Naive thymus-derived CD4-positive, alpha-beta T cell (primary cell): ENCODE data around the gene JMJD1C. TPM values are rescaled to one million over a fixed set of nuclear protein-coding genes. Genes with fewer than 3 reads are reported as not detected.
"Not testable (repeated sequence)": the region's sequence is repeated elsewhere in the genome, so short reads cannot be mapped to it uniquely, and the experiment has no call there.

Experiments used
- ATAC-seq: fragments of 150-1000 bp; cut with Tn5 transposase; 2 replicates; pipeline ENCODE4 v1.10.0; 2021; ENCODE audit warnings: mild to moderate bottlenecking, moderate library complexity
- CTCF ChIA-PET: fragments of 350-600 bp; sonication (Branson Sonifier 250); formaldehyde crosslinking; loops from one replicate; lab custom pipeline; 2021; ENCODE audit warnings: antibody characterized with exemption; lab: Charles Lee
- POLR2A ChIA-PET: fragments of 350-600 bp; sonication (Branson Sonifier 250); formaldehyde crosslinking; loops from one replicate; lab custom pipeline; 2021; ENCODE audit warnings: antibody characterized with exemption, inconsistent platforms; lab: Charles Lee
- DNase-seq, 9 donors: peaks; one replicate each; pipeline versions ENCODE4 v3.0.0 to v3.0.0-alpha.2; 2020 to 2022; ENCODE audit warnings: mixed read lengths in 1 of 9
- H3K27ac ChIP-seq: one replicate; pipeline ENCODE4 v1.7.0; 2013; ENCODE audit warnings: mild to moderate bottlenecking, low read depth, low read length, moderate library complexity
- H3K27me3 ChIP-seq, 2 donors: one replicate each; pipeline ENCODE4 v1.7.0; 2013; ENCODE audit warnings: low read length in 2 of 2, mild to moderate bottlenecking in 2 of 2, moderate library complexity in 2 of 2; ENCODE audit not compliant: control insufficient read depth in 2 of 2, insufficient read depth in 2 of 2
- H3K36me3 ChIP-seq, 3 experiments: 1 replicate in 2 of 3; 2 replicates in 1 of 3; pipeline ENCODE4 v1.7.0; 2013; ENCODE audit warnings: low read length in 3 of 3, mild to moderate bottlenecking in 3 of 3, moderate library complexity in 1 of 3; ENCODE audit not compliant: insufficient read depth in 3 of 3, control insufficient read depth in 2 of 3
- H3K4me1 ChIP-seq, 2 donors: one replicate each; pipeline ENCODE4 v1.7.0; 2013; ENCODE audit warnings: low read length in 2 of 2, mild to moderate bottlenecking in 2 of 2, moderate library complexity in 1 of 2; ENCODE audit not compliant: control insufficient read depth in 2 of 2, insufficient read depth in 2 of 2
- H3K4me3 ChIP-seq: 2 replicates; pipeline ENCODE4 v1.7.0; 2013; ENCODE audit warnings: mild to moderate bottlenecking, low read length
- H3K9me3 ChIP-seq, 3 experiments: 1 replicate in 2 of 3; 2 replicates in 1 of 3; pipeline ENCODE4 v1.7.0; 2013; ENCODE audit warnings: low read length in 3 of 3; ENCODE audit not compliant: control insufficient read depth in 2 of 3
- H3K27ac Mint-ChIP-seq, 9 donors: one replicate each; pipeline ENCODE4 v1.8.0; 2020 to 2022; ENCODE audit warnings: mixed read lengths in 9 of 9, mild to moderate bottlenecking in 8 of 9, moderate library complexity in 5 of 9, inconsistent platforms in 2 of 9
- H3K27me3 Mint-ChIP-seq, 5 donors: one replicate each; pipeline ENCODE4 v1.8.0; 2021 to 2022; ENCODE audit warnings: mixed read lengths in 5 of 5, mild to moderate bottlenecking in 1 of 5
- H3K36me3 Mint-ChIP-seq, 5 donors: one replicate each; pipeline ENCODE4 v1.8.0; 2020 to 2022; ENCODE audit warnings: mixed read lengths in 5 of 5, mild to moderate bottlenecking in 3 of 5, inconsistent platforms in 1 of 5
- H3K4me1 Mint-ChIP-seq, 7 donors: one replicate each; pipeline ENCODE4 v1.8.0; 2020 to 2022; ENCODE audit warnings: mixed read lengths in 7 of 7, mild to moderate bottlenecking in 3 of 7, inconsistent platforms in 1 of 7
- H3K4me3 Mint-ChIP-seq, 10 donors: one replicate each; pipeline ENCODE4 v1.8.0; 2020 to 2022; ENCODE audit warnings: mild to moderate bottlenecking in 10 of 10, mixed read lengths in 10 of 10, moderate library complexity in 6 of 10, inconsistent platforms in 2 of 10
- H3K9me3 Mint-ChIP-seq, 11 donors: one replicate each; pipeline ENCODE4 v1.8.0; 2020 to 2022; ENCODE audit warnings: mixed read lengths in 11 of 11, mild to moderate bottlenecking in 4 of 11, inconsistent platforms in 1 of 11, moderate library complexity in 1 of 11
- intact Hi-C, 2 donors: fragments of 100-400 bp; cut with micrococcal nuclease; formaldehyde crosslinking; loops; one replicate each; pipeline ENCODE4 v1.15.1; 2023
- polyA plus RNA-seq, 2 donors: library from polyadenylated mRNA; unstranded; fragments of 300-500 nt; fragmentation: Illumina TruSeq; gene quantifications; one replicate each; pipeline ENCODE4 v1.2.3, GENCODE V29; 2021
- total RNA-seq, 6 experiments: library from RNA in 5 of 6; stranded (reverse) in 5 of 6; gene quantifications; 1 replicate in 5 of 6; 2 replicates in 1 of 6; pipeline ENCODE4 v1.2.3 and lab custom pipeline; 2021 to 2026

Gene JMJD1C
- total and polyA plus RNA-seq, 7 experiments from 2014 or later = 59.0 to 331 (median 120) TPM

GRCh38 chr10:63377305-63377661, 88.5 kb downstream of the JMJD1C start:
- DNase-seq = not testable (repeated sequence)
- peaks cover 10 to 32% (median 21%) of the 10 kb centered on the region in 7 donors for H3K4me1 Mint-ChIP-seq

DNA sequence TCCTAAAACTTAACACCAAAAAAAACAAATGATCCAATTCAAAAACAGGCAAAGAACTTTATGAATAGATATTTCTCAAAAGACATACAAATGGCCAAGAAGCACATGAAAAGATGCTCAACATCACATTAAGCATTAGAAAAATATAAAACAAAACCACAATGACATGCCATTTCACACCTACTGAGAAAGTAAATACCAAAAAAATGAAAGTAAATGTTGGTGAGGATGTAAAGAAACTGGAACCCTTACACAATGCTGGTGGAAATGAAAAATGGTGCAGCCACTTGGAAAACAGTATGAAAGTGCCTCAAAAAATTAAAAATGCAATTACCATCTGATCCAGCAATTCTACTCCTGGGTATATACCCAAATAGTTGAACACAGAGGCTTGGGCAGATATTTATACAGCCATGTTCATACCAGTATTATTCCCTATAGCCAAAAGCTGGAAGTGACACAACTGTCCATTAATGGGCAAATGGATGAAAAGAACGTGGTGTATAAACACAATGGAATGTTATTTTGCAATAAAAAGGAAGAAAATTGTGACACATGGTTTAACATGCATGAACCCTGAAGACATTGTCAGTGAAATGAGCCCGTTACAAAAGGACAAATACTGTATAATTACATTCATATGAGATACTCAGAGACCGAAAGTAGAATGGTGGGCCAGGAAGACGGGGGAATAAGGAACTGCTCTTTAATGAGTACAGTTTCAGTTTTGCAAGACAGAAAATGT, 89.0 kb downstream of the JMJD1C start:
- H3K4me1 ChIP-seq = peaks cover 0 to 12% of the 10 kb centered on the region in 2 donors
- peaks cover 0 to 3% (median 0%) of the 10 kb centered on the region in 3 experiments for H3K36me3 ChIP-seq
- ChIA-PET CTCF (no interaction called here), POLR2A (no interaction called here)
- H3K9me3 Mint-ChIP-seq = no peaks in the 10 kb centered on the region
- DNase-seq (no peak), ATAC-seq (peak; percentile 40)
- H3K4me1 Mint-ChIP-seq = peaks cover 10 to 32% (median 21%) of the 10 kb centered on the region in 7 donors
- H3K4me3 Mint-ChIP-seq = no peak overlapping the region
- no peak overlapping the region for H3K4me3 ChIP-seq
- H3K27ac ChIP-seq = no peak overlapping the region
- intact Hi-C loops = no loop called here
- no peaks in the 10 kb centered on the region for H3K27me3 ChIP-seq
- H3K36me3 Mint-ChIP-seq = peaks cover 4 to 26% (median 23%) of the 10 kb centered on the region in 5 donors
- H3K27me3 Mint-ChIP-seq = no peaks in the 10 kb centered on the region
- H3K27ac Mint-ChIP-seq = peak overlapping the region in 1 of 9 donors; percentile 58
- no peaks in the 10 kb centered on the region for H3K9me3 ChIP-seq

More at GRCh38 chr10:63377305-63377661, 88.5 kb downstream of the JMJD1C start:
- H3K9me3 ChIP-seq, intact Hi-C loops, H3K4me3 ChIP-seq, CTCF ChIA-PET, H3K27ac ChIP-seq, H3K36me3 ChIP-seq, ATAC-seq, H3K9me3 Mint-ChIP-seq, H3K4me3 Mint-ChIP-seq, H3K27me3 ChIP-seq, POLR2A ChIA-PET, H3K27me3 Mint-ChIP-seq: not testable (repeated sequence)
- H3K4me1 ChIP-seq = peaks cover 0 to 12% of the 10 kb centered on the region in 2 donors
- Mint-ChIP-seq H3K27ac (peak overlapping the region in 1 of 9 donors; percentile 58), H3K36me3 (peaks cover 4 to 27% (median 23%) of the 10 kb centered on the region in 5 donors)

DNA sequence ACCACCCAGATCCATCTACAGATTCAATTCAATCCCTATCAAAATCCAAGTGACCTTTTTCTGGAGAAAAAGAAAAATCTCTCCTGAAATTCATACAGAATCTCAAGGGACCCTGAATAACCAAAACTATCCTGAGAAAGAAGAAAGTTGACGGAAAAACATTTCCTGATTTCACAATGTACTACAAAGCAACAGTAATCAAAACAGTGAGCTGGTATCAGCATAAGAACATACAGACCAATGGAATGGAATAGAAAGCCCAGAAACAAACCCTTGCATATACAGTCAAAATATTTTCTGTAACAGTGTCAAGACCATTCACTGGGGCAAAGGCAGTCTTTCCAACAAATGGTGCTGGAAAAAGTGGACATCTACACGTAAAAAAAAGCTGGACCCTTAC, 89.9 kb downstream of the JMJD1C start:
- DNase-seq = no peak
- Mint-ChIP-seq H3K4me3 (no peak overlapping the region), H3K27me3 (no peaks in the 10 kb centered on the region), H3K36me3 (peaks cover 4 to 20% (median 17%) of the 10 kb centered on the region in 5 donors), H3K4me1 (peaks cover 8 to 24% (median 16%) of the 10 kb centered on the region in 7 donors), H3K9me3 (no peaks in the 10 kb centered on the region), H3K27ac (no peak overlapping the region)
- ChIA-PET POLR2A (no interaction called here), CTCF (no interaction called here)
- ATAC-seq = no peak
- peaks cover 0 to 3% (median 0%) of the 10 kb centered on the region in 3 experiments for H3K36me3 ChIP-seq
- H3K4me3 ChIP-seq = no peak overlapping the region
- no peaks in the 10 kb centered on the region for H3K27me3 ChIP-seq
- H3K4me1 ChIP-seq = peaks cover 0 to 12% of the 10 kb centered on the region in 2 donors
- intact Hi-C loops = no loop called here
- H3K9me3 ChIP-seq = no peaks in the 10 kb centered on the region
- no peak overlapping the region for H3K27ac ChIP-seq

DNA sequence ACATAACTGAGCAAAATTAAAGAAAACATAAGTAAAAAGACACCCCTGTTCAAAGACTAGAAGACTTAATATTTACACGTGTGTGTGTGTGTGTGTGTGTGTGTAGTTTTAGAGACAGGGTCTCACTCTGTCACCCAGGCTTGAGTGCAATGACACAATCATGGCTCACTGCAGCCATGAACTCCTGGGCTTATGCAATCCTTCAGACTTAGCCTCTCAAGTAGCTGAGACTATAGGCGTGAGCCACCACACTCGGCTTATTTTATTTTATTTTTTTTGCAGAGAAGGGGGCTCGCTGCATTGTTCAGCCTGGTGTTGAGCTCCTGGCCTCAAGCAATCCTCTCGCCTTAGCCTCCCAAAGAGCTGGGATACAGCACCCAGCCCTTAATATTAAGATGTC, 90.3 kb downstream of the JMJD1C start:
- Histone ChIP-seq H3K27me3 (no peaks in the 10 kb centered on the region), H3K27ac (no peak overlapping the region), H3K4me1 (peaks cover 0 to 12% of the 10 kb centered on the region in 2 donors), H3K36me3 (peaks cover 0 to 3% (median 0%) of the 10 kb centered on the region in 3 experiments), H3K4me3 (no peak overlapping the region), H3K9me3 (no peaks in the 10 kb centered on the region)
- Mint-ChIP-seq H3K4me3 (no peak overlapping the region), H3K27me3 (no peaks in the 10 kb centered on the region), H3K4me1 (peaks cover 4 to 23% (median 16%) of the 10 kb centered on the region in 7 donors), H3K36me3 (peaks cover 4 to 20% (median 14%) of the 10 kb centered on the region in 5 donors), H3K9me3 (no peaks in the 10 kb centered on the region), H3K27ac (no peak overlapping the region)
- DNase-seq (no peak), ATAC-seq (no peak)
- intact Hi-C loops = no loop called here
- POLR2A ChIA-PET = interaction anchor here (0.6 to 0.7 kb wide), 3 partner anchors 90 to 913 kb away, joined by 3 read pairs; no protein-coding TSS in a partner anchor
- CTCF ChIA-PET = no interaction called here

DNA sequence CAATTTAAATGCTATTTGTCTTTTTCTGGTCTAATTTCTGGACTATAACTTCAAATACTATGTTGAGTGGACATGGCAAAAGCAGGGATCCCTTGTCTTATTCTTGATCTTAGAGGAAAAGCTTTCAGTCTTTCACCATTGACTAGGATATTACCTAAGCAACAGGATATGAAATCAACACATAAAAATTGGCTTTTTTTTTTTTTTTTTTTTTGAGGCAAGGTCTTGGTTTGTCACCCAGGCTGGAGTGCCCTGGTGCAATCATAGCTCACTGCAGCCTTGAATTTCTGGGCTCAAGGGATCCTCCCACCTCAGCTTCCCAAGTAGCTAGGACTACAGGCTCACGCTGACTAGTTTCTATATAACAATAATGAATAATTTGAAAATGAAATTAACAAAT, 90.8 kb downstream of the JMJD1C start:
- intact Hi-C loops = no loop called here

DNA sequence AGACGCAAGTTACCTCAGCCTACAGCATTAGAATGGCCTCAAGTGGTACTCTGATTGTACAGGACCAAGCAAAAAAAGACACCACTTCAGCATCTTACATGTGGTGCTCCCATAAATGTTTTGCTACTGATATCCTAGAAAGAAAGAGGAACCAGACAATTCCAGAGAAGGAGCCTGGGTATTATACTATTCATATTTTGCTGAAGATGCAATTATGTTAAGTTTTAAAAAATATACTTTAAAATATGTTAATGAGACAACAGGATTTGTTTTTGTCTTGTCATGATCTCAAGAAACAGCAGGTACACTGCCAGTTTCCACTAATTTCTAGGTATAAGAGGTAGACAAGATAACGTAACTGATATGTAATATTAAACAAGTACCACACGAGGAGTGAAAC, 92.6 kb downstream of the JMJD1C start:
- H3K36me3 ChIP-seq = no peaks in the 10 kb centered on the region

More for the DNA sequence above, 90.8 kb downstream of the JMJD1C start:
- Histone ChIP-seq H3K36me3 (peaks cover 0 to under 1% (median 0%) of the 10 kb centered on the region in 3 experiments), H3K27me3 (no peaks in the 10 kb centered on the region), H3K4me1 (peaks cover 0 to 12% of the 10 kb centered on the region in 2 donors), H3K27ac (no peak overlapping the region), H3K4me3 (no peak overlapping the region), H3K9me3 (no peaks in the 10 kb centered on the region)
- Mint-ChIP-seq H3K9me3 (no peaks in the 10 kb centered on the region), H3K27me3 (no peaks in the 10 kb centered on the region), H3K27ac (no peak overlapping the region), H3K36me3 (peaks cover 0 to 16% (median 9%) of the 10 kb centered on the region in 5 donors), H3K4me1 (peaks cover 4 to 27% (median 18%) of the 10 kb centered on the region in 7 donors), H3K4me3 (no peak overlapping the region)
- ChIA-PET POLR2A (interaction anchor here (0.6 to 0.7 kb wide), 3 partner anchors 90 to 912 kb away, joined by 3 read pairs; no protein-coding TSS in a partner anchor), CTCF (no interaction called here)
- ATAC-seq (no peak), DNase-seq (no peak)

More for the DNA sequence above, 92.6 kb downstream of the JMJD1C start:
- Histone ChIP-seq H3K4me1 (peaks cover 0 to 12% of the 10 kb centered on the region in 2 donors), H3K27ac (no peak overlapping the region), H3K4me3 (no peak overlapping the region), H3K27me3 (no peaks in the 10 kb centered on the region), H3K9me3 (no peaks in the 10 kb centered on the region)
- no peak for DNase-seq
- ChIA-PET POLR2A (no interaction called here), CTCF (no interaction called here)
- Mint-ChIP-seq H3K36me3 (peaks cover 0 to 23% (median 9%) of the 10 kb centered on the region in 5 donors), H3K27me3 (no peaks in the 10 kb centered on the region), H3K4me1 (peaks cover 11 to 27% (median 18%) of the 10 kb centered on the region in 7 donors), H3K9me3 (no peaks in the 10 kb centered on the region), H3K4me3 (no peak overlapping the region), H3K27ac (no peak overlapping the region)
- intact Hi-C loops = no loop called here
- no peak for ATAC-seq
